GM10266 (cell line): ENCODE data around the gene TAF1B.

Experiments
- DNase-seq: peaks from one replicate; pipeline ENCODE4 v3.0.0; 2012; ENCODE audit errors: extremely low spot score
- TF ChIP-seq, protein P1 (sequence below): IDR thresholded peaks from 2 replicates; pipeline ENCODE4 v1.5.1; 2012; ENCODE audit warnings: mild to moderate bottlenecking, low read depth; ENCODE audit not compliant: control insufficient read depth, insufficient read depth; ENCODE audit errors: missing control alignments

Gene TAF1B

GRCh38 chr2:9961013-9961412, 117.7 kb downstream of the TAF1B start:
- DNase-seq = no peak
- TF ChIP-seq, protein P1, sequence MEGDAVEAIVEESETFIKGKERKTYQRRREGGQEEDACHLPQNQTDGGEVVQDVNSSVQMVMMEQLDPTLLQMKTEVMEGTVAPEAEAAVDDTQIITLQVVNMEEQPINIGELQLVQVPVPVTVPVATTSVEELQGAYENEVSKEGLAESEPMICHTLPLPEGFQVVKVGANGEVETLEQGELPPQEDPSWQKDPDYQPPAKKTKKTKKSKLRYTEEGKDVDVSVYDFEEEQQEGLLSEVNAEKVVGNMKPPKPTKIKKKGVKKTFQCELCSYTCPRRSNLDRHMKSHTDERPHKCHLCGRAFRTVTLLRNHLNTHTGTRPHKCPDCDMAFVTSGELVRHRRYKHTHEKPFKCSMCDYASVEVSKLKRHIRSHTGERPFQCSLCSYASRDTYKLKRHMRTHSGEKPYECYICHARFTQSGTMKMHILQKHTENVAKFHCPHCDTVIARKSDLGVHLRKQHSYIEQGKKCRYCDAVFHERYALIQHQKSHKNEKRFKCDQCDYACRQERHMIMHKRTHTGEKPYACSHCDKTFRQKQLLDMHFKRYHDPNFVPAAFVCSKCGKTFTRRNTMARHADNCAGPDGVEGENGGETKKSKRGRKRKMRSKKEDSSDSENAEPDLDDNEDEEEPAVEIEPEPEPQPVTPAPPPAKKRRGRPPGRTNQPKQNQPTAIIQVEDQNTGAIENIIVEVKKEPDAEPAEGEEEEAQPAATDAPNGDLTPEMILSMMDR = no peak

GRCh38 chr2:9964334-9964980, 121.2 kb downstream of the TAF1B start:
- DNase-seq = no peak
- TF ChIP-seq, protein P1 = no peak

DNA sequence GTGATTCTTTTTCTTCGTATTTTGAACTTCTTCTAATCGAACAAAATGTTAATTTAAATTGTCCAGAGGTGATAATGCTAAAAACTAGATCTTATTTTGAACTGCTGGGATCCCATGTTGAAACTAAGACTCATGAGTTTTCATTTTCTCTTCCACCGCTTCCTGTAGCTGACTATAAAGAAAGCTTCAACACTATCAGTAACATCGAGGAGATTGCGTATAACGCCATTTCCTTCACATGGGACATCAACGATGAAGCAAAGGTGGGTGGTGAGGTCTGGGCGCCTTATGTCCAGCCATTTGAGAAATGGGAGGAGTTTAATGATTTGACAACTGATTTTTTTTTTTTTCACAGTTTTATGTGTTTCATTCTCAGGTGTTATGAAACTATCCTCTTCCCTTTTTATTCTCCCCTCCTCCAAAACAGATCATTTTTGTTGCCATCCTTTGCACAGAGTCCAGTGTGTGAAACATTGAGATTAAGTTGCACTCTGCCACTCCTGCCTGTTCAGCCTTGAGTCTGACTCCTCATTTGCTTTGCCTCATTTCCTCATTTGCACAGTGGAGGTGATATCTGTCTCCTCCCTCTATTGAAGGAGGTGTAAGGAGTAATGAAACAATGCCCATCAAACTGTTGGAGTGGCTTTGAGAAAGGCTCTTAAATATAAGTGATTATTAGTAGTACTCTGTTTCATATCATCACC, 122.0 kb downstream of the TAF1B start:
- DNase-seq = no peak
- TF ChIP-seq, protein P1 = no peak

GRCh38 chr2:9966491-9967022, 123.3 kb downstream of the TAF1B start:
- TF ChIP-seq, protein P1 = no peak
- no peak for DNase-seq

GRCh38 chr2:9967053-9967775, 123.9 kb downstream of the TAF1B start:
- peak; percentile 28 for DNase-seq
- TF ChIP-seq, protein P1 = no peak

GRCh38 chr2:9968553-9969497, 125.6 kb downstream of the TAF1B start:
- TF ChIP-seq, protein P1 = no peak
- no peak for DNase-seq
